Measurements from ENCODE around the gene TMEM97. TPM values are rescaled to one million over a fixed set of nuclear protein-coding genes. Genes with fewer than 3 reads are reported as not detected.

The TMEM97 gene
- total RNA-seq, 2 donors from 2014 or later: 72.1 to 80.7 TPM

DNA sequence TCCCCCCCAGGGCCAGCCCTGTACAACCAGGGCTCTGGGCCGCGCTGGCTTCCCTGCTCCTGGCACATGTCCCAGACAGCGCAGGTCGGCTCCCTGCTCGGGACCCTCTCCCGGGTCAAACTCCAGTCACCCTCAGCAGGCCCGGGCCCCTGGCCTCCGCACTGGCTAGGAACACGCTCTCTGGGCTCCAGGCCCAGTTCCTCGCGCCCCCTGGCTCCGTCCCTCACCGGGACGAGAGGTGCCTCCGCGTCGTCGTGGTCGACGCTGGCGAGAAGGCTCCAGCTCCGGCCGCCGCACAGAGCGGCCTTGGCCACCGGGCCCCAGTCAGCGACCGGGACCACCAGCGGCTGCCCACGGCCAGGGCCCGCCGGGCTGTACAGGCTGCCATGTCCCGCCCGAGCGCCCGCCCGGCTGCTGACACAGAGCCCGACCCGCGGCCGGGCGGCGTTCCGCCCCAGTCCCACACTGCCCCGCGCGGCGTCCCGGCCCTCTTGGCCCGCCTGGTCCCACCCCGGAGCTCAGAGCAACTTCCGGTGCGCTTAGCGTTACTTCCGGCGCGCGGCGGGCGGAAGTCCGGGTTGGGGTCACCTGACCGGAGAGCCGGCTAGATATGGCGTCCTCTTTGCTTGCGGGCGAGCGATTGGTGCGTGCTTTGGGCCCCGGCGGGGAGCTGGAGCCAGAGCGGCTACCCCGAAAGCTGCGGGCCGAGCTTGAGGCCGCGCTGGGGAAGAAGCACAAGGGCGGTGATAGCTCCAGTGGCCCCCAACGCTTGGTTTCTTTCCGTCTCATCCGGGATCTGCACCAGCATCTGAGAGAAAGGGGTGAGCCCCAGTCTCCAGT lies 38.3 kb downstream of the TMEM97 start, which contains the start of gene POLDIP2:
Gene POLDIP2 (minus strand): TSS at position 467 of the 840 bp plus-strand sequence. CDS start 79 bp downstream, at position 388.
- Mint-ChIP-seq H3K9me3 (no peaks in the 10 kb centered on the region), H3K36me3 (ENCODE audit: low read depth) (peaks cover 52% of the 10 kb centered on the region), H3K4me3 (peak within 1 kb of the TSS; percentile 95), H3K27ac (peak within 1 kb of the TSS; percentile 99), H3K27me3 (ENCODE audit: insufficient read depth) (no peaks in the 10 kb centered on the region), H3K4me1 (peaks cover 12% of the 10 kb centered on the region)
- no peaks in the 10 kb centered on the region for H3K9me3 ChIP-seq (ENCODE audit: control insufficient read depth, low read length)
- H3K27me3 ChIP-seq (ENCODE audit: control insufficient read depth, insufficient read depth, low read length, poor library complexity, severe bottlenecking): peaks cover 7% of the 10 kb centered on the region
- H3K9ac ChIP-seq (ENCODE audit: extremely low read depth, low read length, poor library complexity, severe bottlenecking): peak within 1 kb of the TSS; percentile 81
- H3K4me1 ChIP-seq (ENCODE audit: control insufficient read depth, insufficient read depth, low read length): peaks cover 3% of the 10 kb centered on the region
- WGBS, 2 experiments (ENCODE audit: insufficient coverage in 1 of 2, insufficient read length in 1 of 2): 0% methylated on average over 43 to 80 of the region's 80 CpGs
- H3K36me3 ChIP-seq (ENCODE audit: control insufficient read depth, insufficient read depth, low read length): peaks cover 61% of the 10 kb centered on the region
- TF ChIP-seq, protein P1, sequence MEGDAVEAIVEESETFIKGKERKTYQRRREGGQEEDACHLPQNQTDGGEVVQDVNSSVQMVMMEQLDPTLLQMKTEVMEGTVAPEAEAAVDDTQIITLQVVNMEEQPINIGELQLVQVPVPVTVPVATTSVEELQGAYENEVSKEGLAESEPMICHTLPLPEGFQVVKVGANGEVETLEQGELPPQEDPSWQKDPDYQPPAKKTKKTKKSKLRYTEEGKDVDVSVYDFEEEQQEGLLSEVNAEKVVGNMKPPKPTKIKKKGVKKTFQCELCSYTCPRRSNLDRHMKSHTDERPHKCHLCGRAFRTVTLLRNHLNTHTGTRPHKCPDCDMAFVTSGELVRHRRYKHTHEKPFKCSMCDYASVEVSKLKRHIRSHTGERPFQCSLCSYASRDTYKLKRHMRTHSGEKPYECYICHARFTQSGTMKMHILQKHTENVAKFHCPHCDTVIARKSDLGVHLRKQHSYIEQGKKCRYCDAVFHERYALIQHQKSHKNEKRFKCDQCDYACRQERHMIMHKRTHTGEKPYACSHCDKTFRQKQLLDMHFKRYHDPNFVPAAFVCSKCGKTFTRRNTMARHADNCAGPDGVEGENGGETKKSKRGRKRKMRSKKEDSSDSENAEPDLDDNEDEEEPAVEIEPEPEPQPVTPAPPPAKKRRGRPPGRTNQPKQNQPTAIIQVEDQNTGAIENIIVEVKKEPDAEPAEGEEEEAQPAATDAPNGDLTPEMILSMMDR (conservative IDR thresholded peaks at IDR 0.05): peak; percentile 15
- H3K27ac ChIP-seq (ENCODE audit: low read depth, low read length): peak within 1 kb of the TSS; percentile 26
- peak within 1 kb of the TSS; percentile 84 for H3K4me3 ChIP-seq (ENCODE audit: low read length)
- peak; percentile 99 for DNase-seq

DNA sequence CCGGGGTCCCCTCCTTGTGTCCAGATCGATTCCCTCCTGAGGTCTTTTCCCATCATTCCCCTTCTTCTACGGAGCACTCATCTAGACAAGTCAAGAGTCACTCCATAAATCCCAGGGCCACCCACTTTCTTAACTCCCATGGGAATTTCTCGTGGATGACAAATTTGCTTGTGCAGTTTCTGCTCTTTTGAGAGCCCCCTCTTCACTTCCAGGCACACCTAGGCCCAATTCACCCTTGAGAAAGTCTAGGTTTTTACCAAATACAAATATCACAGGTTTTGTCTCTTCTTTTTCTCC lies 38.8 kb downstream of the TMEM97 start:
- Histone ChIP-seq H3K36me3 (ENCODE audit: control insufficient read depth, insufficient read depth, low read length) (peaks cover 59% of the 10 kb centered on the region), H3K9me3 (ENCODE audit: control insufficient read depth, low read length) (no peaks in the 10 kb centered on the region), H3K27me3 (ENCODE audit: control insufficient read depth, insufficient read depth, low read length, poor library complexity, severe bottlenecking) (peaks cover 8% of the 10 kb centered on the region), H3K4me3 (ENCODE audit: low read length) (peak overlapping the region; percentile 84), H3K27ac (ENCODE audit: low read depth, low read length) (peak overlapping the region; percentile 26), H3K4me1 (ENCODE audit: control insufficient read depth, insufficient read depth, low read length) (peaks cover 3% of the 10 kb centered on the region), H3K9ac (ENCODE audit: extremely low read depth, low read length, poor library complexity, severe bottlenecking) (peak overlapping the region; percentile 81)
- Mint-ChIP-seq H3K4me3 (peak overlapping the region; percentile 95), H3K36me3 (ENCODE audit: low read depth) (peaks cover 50% of the 10 kb centered on the region), H3K9me3 (no peaks in the 10 kb centered on the region), H3K27me3 (ENCODE audit: insufficient read depth) (no peaks in the 10 kb centered on the region), H3K27ac (peak overlapping the region; percentile 99), H3K4me1 (peaks cover 12% of the 10 kb centered on the region)
- DNase-seq: no peak
- 0 to 3% methylated on average over 4 of the region's 4 CpGs for WGBS, 2 experiments (ENCODE audit: insufficient coverage in 1 of 2, insufficient read length in 1 of 2)
- TF ChIP-seq, protein P1 (conservative IDR thresholded peaks at IDR 0.05): no peak

DNA sequence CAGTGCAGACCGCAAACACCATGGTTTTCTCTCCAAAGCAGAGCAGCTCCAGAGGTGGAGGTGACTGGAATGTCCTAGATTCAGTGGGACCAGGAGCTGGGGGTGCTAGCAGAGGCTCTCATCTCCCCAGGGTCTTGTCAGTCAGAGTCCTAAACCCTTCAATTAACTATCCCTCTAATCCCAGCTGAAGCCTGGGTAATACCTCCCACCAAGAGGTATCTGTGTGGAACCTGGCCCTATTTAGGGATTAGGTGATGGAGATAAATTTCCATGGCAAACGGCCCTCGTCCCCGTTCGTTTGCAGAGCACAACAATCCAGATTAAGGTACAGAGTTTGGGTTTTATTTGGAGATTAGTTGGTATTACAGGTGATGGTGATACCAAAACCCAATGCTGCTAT lies 44.2 kb downstream of the TMEM97 start:
- Histone ChIP-seq H3K4me3 (ENCODE audit: low read length) (no peak overlapping the region), H3K27ac (ENCODE audit: low read depth, low read length) (no peak overlapping the region), H3K36me3 (ENCODE audit: control insufficient read depth, insufficient read depth, low read length) (peaks cover 33% of the 10 kb centered on the region), H3K4me1 (ENCODE audit: control insufficient read depth, insufficient read depth, low read length) (peaks cover 3% of the 10 kb centered on the region), H3K9ac (ENCODE audit: extremely low read depth, low read length, poor library complexity, severe bottlenecking) (no peak overlapping the region), H3K9me3 (ENCODE audit: control insufficient read depth, low read length) (no peaks in the 10 kb centered on the region), H3K27me3 (ENCODE audit: control insufficient read depth, insufficient read depth, low read length, poor library complexity, severe bottlenecking) (peaks cover 40% of the 10 kb centered on the region)
- peaks cover 6% of the 10 kb centered on the region for H3K4me1 Mint-ChIP-seq
- TF ChIP-seq, protein P1 (conservative IDR thresholded peaks at IDR 0.05): no peak
- H3K27me3 Mint-ChIP-seq (ENCODE audit: insufficient read depth): peaks cover 5% of the 10 kb centered on the region
- peaks cover 37% of the 10 kb centered on the region for H3K36me3 Mint-ChIP-seq (ENCODE audit: low read depth)
- H3K9me3 Mint-ChIP-seq: no peaks in the 10 kb centered on the region
- 68 to 90% methylated on average over 5 of the region's 5 CpGs for WGBS, 2 experiments (ENCODE audit: insufficient coverage in 1 of 2, insufficient read length in 1 of 2)
- no peak overlapping the region for H3K27ac Mint-ChIP-seq
- peak; percentile 36 for DNase-seq
- H3K4me3 Mint-ChIP-seq: no peak overlapping the region
